ENCODE results near the gene DGCR2. TPM values are rescaled to one million over a fixed set of nuclear protein-coding genes. Genes with fewer than 3 reads are reported as not detected.
A peak's percentile ranks its signal among the peaks of the same experiment; 100 is the strongest.
"Not testable (repeated sequence)": the region's sequence is repeated elsewhere in the genome, so short reads cannot be mapped to it uniquely, and the experiment has no call there.

DGCR2 gene
- total RNA-seq, 1 experiment from 2014 or later, result 18.6 TPM

DNA sequence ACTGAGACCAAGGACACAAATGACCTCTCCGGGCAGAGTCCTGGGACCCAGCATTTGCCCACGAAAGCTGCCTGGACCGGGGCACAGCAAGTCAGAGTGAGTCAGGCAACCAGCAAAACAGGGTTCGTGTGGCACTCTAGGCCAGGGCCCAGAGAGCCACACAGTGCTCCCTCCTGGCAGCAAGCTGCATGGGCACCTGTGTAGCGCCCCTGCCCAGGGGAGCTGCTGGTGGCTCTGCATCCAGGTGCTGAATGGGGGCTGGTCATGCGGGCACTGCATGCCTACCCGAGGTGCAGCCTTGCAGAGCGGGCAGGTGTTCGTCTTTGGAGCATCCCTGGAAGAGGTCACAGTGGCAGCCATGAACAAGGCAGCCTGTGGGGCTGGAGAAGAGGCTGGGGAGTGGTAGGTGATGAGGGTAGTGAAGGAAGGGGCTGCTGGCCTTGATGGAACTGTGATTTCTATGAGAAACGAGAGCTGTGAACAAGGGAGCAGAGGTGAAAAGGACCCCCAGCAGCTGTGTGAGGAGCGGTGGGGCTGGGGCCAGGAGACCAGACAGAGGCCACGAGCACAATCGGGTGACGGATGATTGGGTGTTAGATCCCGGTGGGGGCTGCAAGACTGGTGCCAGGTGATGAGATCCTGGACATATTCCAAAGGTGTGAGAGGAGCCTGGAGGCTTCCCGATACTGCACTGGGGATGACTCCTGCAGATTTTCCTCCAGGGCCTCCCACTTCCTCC is 63.3 kb downstream of the DGCR2 start:
- DNase-seq, result peak; percentile 55
- Histone ChIP-seq H3K4me1 (ENCODE audit: low read length) (no peaks in the 10 kb centered on the region), H3K27me3 (ENCODE audit: low read length) (no peaks in the 10 kb centered on the region), H3K27ac (ENCODE audit: low read length) (no peak overlapping the region), H3K79me2 (ENCODE audit: low read length) (peaks cover 5% of the 10 kb centered on the region; the same call in 1 of the 2 replicates), H3K9ac (ENCODE audit: low read length) (no peak overlapping the region), H3K9me3 (ENCODE audit: low read length) (no peaks in the 10 kb centered on the region), H3K4me2 (ENCODE audit: low read depth, low read length, poor library complexity, severe bottlenecking) (no peak overlapping the region), H4K20me1 (ENCODE audit: insufficient read depth, low read depth, low read length) (no peaks in the 10 kb centered on the region), H2AFZ (ENCODE audit: low read length) (no peak overlapping the region), H3K4me3 (ENCODE audit: low read length) (no peak overlapping the region), H3K36me3 (ENCODE audit: insufficient read depth, low read length) (no peaks in the 10 kb centered on the region; the same call in 1 of the 2 replicates), H3K9me2 (replicated peaks; ENCODE audit: insufficient read depth, low read length) (no peaks in the 10 kb centered on the region)

DNA sequence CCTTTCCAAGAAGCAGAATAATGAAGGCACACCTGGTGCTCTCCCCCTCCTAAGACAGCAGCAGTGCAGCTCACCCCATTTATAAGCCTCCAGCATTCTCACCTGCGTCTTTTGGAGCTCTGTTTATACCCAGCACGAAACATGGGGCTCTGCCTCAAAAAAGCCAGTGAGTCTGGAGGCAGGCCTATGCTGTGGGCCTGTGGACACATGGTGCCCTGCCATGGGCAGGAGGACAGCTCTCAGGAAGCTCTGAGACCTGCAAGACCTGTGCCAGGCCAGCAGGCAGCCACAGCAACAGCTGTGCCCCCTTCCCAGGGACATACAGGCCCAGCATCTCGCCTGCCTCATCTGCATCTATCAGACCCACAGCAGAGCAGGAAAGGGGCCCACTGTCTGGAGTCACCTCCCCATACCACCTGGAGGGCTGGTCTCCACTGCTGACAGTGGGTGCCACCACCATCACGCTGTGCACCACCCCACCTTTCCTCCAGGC is 64.2 kb downstream of the DGCR2 start:
- H3K27ac ChIP-seq (ENCODE audit: low read length), result no peak overlapping the region
- H3K9ac ChIP-seq (ENCODE audit: low read length), result no peak overlapping the region
- no peaks in the 10 kb centered on the region for H3K4me1 ChIP-seq (ENCODE audit: low read length)
- no peaks in the 10 kb centered on the region; the same call in 1 of the 2 replicates for H3K36me3 ChIP-seq (ENCODE audit: insufficient read depth, low read length)
- DNase-seq, result no peak
- H3K9me2 ChIP-seq (replicated peaks; ENCODE audit: insufficient read depth, low read length), result no peaks in the 10 kb centered on the region
- H4K20me1 ChIP-seq (ENCODE audit: insufficient read depth, low read depth, low read length), result no peaks in the 10 kb centered on the region
- peaks cover 12% of the 10 kb centered on the region for H3K79me2 ChIP-seq (ENCODE audit: low read length)
- no peaks in the 10 kb centered on the region for H3K27me3 ChIP-seq (ENCODE audit: low read length)
- no peak overlapping the region for H2AFZ ChIP-seq (ENCODE audit: low read length)
- H3K4me2 ChIP-seq (ENCODE audit: low read depth, low read length, poor library complexity, severe bottlenecking), result no peak overlapping the region
- H3K4me3 ChIP-seq (ENCODE audit: low read length), result no peak overlapping the region
- no peaks in the 10 kb centered on the region for H3K9me3 ChIP-seq (ENCODE audit: low read length)

GRCh38 chr22:19057539-19057938 is 64.7 kb downstream of the DGCR2 start:
- Histone ChIP-seq H2AFZ (ENCODE audit: low read length) (no peak overlapping the region), H3K4me2 (ENCODE audit: low read depth, low read length, poor library complexity, severe bottlenecking) (no peak overlapping the region), H3K36me3 (ENCODE audit: insufficient read depth, low read length) (peaks cover 4% of the 10 kb centered on the region; the same call in 1 of the 2 replicates), H3K9me2 (replicated peaks; ENCODE audit: insufficient read depth, low read length) (no peaks in the 10 kb centered on the region), H4K20me1 (ENCODE audit: insufficient read depth, low read depth, low read length) (no peaks in the 10 kb centered on the region), H3K4me1 (ENCODE audit: low read length) (no peaks in the 10 kb centered on the region), H3K9ac (ENCODE audit: low read length) (no peak overlapping the region), H3K27ac (ENCODE audit: low read length) (no peak overlapping the region), H3K79me2 (ENCODE audit: low read length) (peaks cover 17% of the 10 kb centered on the region), H3K27me3 (ENCODE audit: low read length) (no peaks in the 10 kb centered on the region), H3K4me3 (ENCODE audit: low read length) (no peak overlapping the region), H3K9me3 (ENCODE audit: low read length) (no peaks in the 10 kb centered on the region)
- DNase-seq, result no peak

DNA sequence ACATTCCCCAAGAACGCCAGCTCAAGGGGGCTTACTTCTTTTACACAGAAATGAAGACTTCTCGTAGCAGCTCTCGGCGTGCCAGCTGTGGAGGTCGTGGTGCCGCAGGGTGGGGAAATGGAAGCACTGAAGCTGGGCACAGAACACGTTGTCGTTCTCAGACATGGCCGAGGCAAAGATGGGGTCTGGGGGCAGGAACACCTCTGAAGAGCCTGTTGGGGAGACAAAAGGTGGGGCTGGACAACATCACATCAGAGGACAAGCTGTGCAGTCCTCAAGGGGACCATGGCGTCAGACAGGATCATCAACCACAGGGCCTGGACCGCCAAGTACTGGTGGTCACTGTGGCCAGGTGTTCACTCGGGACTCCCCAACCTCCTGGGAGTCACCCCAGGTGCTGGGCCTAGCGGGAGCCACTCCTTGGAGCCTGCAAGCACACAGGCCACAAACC is 65.2 kb downstream of the DGCR2 start:
- no peak overlapping the region for H3K4me3 ChIP-seq (ENCODE audit: low read length)
- H4K20me1 ChIP-seq (ENCODE audit: insufficient read depth, low read depth, low read length), result no peaks in the 10 kb centered on the region
- no peak overlapping the region for H3K4me2 ChIP-seq (ENCODE audit: low read depth, low read length, poor library complexity, severe bottlenecking)
- no peaks in the 10 kb centered on the region for H3K9me2 ChIP-seq (replicated peaks; ENCODE audit: insufficient read depth, low read length)
- H3K79me2 ChIP-seq (ENCODE audit: low read length), result peaks cover 18% of the 10 kb centered on the region
- H3K27me3 ChIP-seq (ENCODE audit: low read length), result no peaks in the 10 kb centered on the region
- H3K36me3 ChIP-seq (ENCODE audit: insufficient read depth, low read length), result peaks cover 4% of the 10 kb centered on the region; the same call in 1 of the 2 replicates
- H2AFZ ChIP-seq (ENCODE audit: low read length), result no peak overlapping the region
- no peak overlapping the region for H3K9ac ChIP-seq (ENCODE audit: low read length)
- H3K9me3 ChIP-seq (ENCODE audit: low read length), result no peaks in the 10 kb centered on the region
- no peak for DNase-seq
- H3K4me1 ChIP-seq (ENCODE audit: low read length), result 0 out of 2 replicates have a peak, but pooled peaks cover under 1% of the 10 kb centered on the region
- H3K27ac ChIP-seq (ENCODE audit: low read length), result no peak overlapping the region

DNA sequence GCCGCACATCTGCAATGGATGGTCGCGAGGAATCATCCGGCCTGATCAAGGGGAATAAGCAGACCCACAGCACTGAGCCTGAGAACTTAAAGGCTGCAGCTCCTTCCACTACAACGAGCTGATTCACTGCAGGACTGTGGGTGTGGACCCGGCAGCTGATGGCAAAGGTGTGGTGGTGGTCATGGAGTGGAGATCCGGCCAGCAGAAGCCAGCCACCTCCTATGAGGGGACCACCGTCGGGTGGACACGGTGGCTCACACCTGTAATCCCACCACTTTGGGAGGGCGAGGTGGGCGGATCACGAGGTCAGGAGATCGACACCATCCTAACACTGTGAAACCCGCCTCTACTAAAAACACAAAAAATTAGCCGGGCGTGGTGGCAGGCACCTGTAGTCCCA is 66.4 kb downstream of the DGCR2 start:
- DNase-seq, result no peak
- no peaks in the 10 kb centered on the region for H4K20me1 ChIP-seq (ENCODE audit: insufficient read depth, low read depth, low read length)
- peaks cover 9% of the 10 kb centered on the region for H3K4me1 ChIP-seq (ENCODE audit: low read length)
- no peak overlapping the region for H3K4me2 ChIP-seq (ENCODE audit: low read depth, low read length, poor library complexity, severe bottlenecking)
- no peaks in the 10 kb centered on the region for H3K27me3 ChIP-seq (ENCODE audit: low read length)
- H3K36me3 ChIP-seq (ENCODE audit: insufficient read depth, low read length), result peaks cover 4% of the 10 kb centered on the region; the same call in 1 of the 2 replicates
- H3K9me3 ChIP-seq (ENCODE audit: low read length), result no peaks in the 10 kb centered on the region
- H2AFZ ChIP-seq (ENCODE audit: low read length), result no peak overlapping the region
- H3K79me2 ChIP-seq (ENCODE audit: low read length), result peaks cover 21% of the 10 kb centered on the region
- H3K4me3 ChIP-seq (ENCODE audit: low read length), result no peak overlapping the region
- H3K9ac ChIP-seq (ENCODE audit: low read length), result no peak overlapping the region
- no peaks in the 10 kb centered on the region for H3K9me2 ChIP-seq (replicated peaks; ENCODE audit: insufficient read depth, low read length)
- H3K27ac ChIP-seq (ENCODE audit: low read length), result no peak overlapping the region

DNA sequence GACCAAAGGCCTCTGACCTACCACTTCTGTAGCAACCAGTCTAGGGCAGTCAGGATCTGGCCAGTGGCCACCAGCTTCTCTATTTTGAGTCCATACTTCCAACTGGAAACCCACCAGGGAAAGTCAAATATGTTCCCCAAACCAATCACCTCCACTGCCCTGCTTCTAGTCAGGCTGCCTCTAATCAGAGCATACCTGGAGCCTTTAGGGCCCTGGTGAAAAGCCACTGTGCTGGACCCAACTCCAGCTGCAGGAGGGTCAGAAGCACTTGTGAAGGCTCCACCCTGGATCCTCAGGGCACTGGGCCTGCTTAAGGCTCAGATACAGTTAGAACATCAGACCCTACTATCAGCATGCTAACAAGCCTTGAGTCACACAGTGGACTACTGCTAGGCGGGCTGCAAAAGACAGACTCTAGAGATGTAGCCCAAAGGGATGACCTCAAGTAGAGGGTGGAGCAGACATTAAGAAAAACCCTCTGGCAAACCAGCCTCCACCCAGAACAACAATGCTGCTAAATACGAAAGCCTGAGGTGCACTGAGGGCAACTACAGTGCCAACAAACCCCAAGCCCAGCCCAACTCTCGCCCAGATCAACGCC is 69.2 kb downstream of the DGCR2 start:
- Histone ChIP-seq H3K36me3 (ENCODE audit: insufficient read depth, low read length) (peaks cover 15% of the 10 kb centered on the region; the same call in 1 of the 2 replicates), H3K27ac (ENCODE audit: low read length) (no peak overlapping the region), H3K4me3 (ENCODE audit: low read length) (no peak overlapping the region), H3K27me3 (ENCODE audit: low read length) (no peaks in the 10 kb centered on the region), H3K79me2 (ENCODE audit: low read length) (peaks cover 21% of the 10 kb centered on the region), H3K9ac (ENCODE audit: low read length) (no peak overlapping the region), H2AFZ (ENCODE audit: low read length) (no peak overlapping the region), H3K4me1 (ENCODE audit: low read length) (peaks cover 9% of the 10 kb centered on the region), H4K20me1 (ENCODE audit: insufficient read depth, low read depth, low read length) (no peaks in the 10 kb centered on the region), H3K9me2 (replicated peaks; ENCODE audit: insufficient read depth, low read length) (no peaks in the 10 kb centered on the region), H3K4me2 (ENCODE audit: low read depth, low read length, poor library complexity, severe bottlenecking) (no peak overlapping the region), H3K9me3 (ENCODE audit: low read length) (no peaks in the 10 kb centered on the region)
- DNase-seq, result no peak

- no peak overlapping the region for H3K27ac ChIP-seq (ENCODE audit: low read length)
- H3K27me3 ChIP-seq (ENCODE audit: low read length), result no peaks in the 10 kb centered on the region
- no peak overlapping the region for H3K9ac ChIP-seq (ENCODE audit: low read length)
- no peaks in the 10 kb centered on the region for H3K9me2 ChIP-seq (replicated peaks; ENCODE audit: insufficient read depth, low read length)
- peaks cover 15% of the 10 kb centered on the region; the same call in 1 of the 2 replicates for H3K36me3 ChIP-seq (ENCODE audit: insufficient read depth, low read length)
- H3K4me3 ChIP-seq (ENCODE audit: low read length), result no peak overlapping the region
- no peak overlapping the region for H2AFZ ChIP-seq (ENCODE audit: low read length)
- H4K20me1 ChIP-seq (ENCODE audit: insufficient read depth, low read depth, low read length), result no peaks in the 10 kb centered on the region
- peaks cover 21% of the 10 kb centered on the region for H3K79me2 ChIP-seq (ENCODE audit: low read length)
- no peak for DNase-seq
- H3K9me3 ChIP-seq (ENCODE audit: low read length), result no peaks in the 10 kb centered on the region
- peaks cover 9% of the 10 kb centered on the region for H3K4me1 ChIP-seq (ENCODE audit: low read length)
- H3K4me2 ChIP-seq (ENCODE audit: low read depth, low read length, poor library complexity, severe bottlenecking), result no peak overlapping the region
Measured at GRCh38 chr22:19051381-19052072, 70.7 kb downstream of the DGCR2 start.

- H3K36me3 ChIP-seq (ENCODE audit: insufficient read depth, low read length), result peaks cover 15% of the 10 kb centered on the region; the same call in 1 of the 2 replicates
Measured at GRCh38 chr22:19050847-19051246, 71.4 kb downstream of the DGCR2 start.

More at GRCh38 chr22:19050847-19051246, 71.4 kb downstream of the DGCR2 start:
- not testable (repeated sequence) for H3K9ac ChIP-seq (ENCODE audit: low read length); H4K20me1 ChIP-seq (ENCODE audit: insufficient read depth, low read depth, low read length); H3K27ac ChIP-seq (ENCODE audit: low read length); H3K27me3 ChIP-seq (ENCODE audit: low read length); H3K9me2 ChIP-seq (replicated peaks; ENCODE audit: insufficient read depth, low read length); H2AFZ ChIP-seq (ENCODE audit: low read length); H3K4me2 ChIP-seq (ENCODE audit: low read depth, low read length, poor library complexity, severe bottlenecking); DNase-seq; H3K4me1 ChIP-seq (ENCODE audit: low read length); H3K4me3 ChIP-seq (ENCODE audit: low read length); H3K9me3 ChIP-seq (ENCODE audit: low read length)
- H3K79me2 ChIP-seq (ENCODE audit: low read length), result peaks cover 21% of the 10 kb centered on the region

All from Karpas-422 (cell line).